ENCODE measurements around the gene CFAP97D2. TPM values are rescaled to one million over a fixed set of nuclear protein-coding genes. Genes with fewer than 3 reads are reported as not detected.
A peak's percentile ranks its signal among the peaks of the same experiment; 100 is the strongest.

CFAP97D2 gene
- total RNA-seq, 1 donor from 2014 or later = not detected

- H3K36me3 Mint-ChIP-seq (ENCODE audit: low read depth) = no peaks in the 10 kb centered on the region
- H3K4me3 Mint-ChIP-seq = no peak overlapping the region
- no peak overlapping the region for H3K27ac Mint-ChIP-seq
- H3K27me3 Mint-ChIP-seq = peaks cover 14% of the 10 kb centered on the region
- DNase-seq (no peak), ATAC-seq (ENCODE audit: low read depth) (no peak)
- TF ChIP-seq CTCF (IDR thresholded peaks at IDR 0.05) = no peak
- ChIA-PET POLR2A (no interaction called here), CTCF (interaction anchor here (0.7 to 1.8 kb wide), 10 partner anchors 82 to 501 kb away, joined by 3 to 14 read pairs (median 3); no protein-coding TSS in a partner anchor)
- intact Hi-C loops (cut with micrococcal nuclease) = loop anchor here (1.0 to 5.0 kb wide), 7 partner anchors 83 to 364 kb away; partner anchors contain the start of gene GAS6
- no peaks in the 10 kb centered on the region for H3K9me3 Mint-ChIP-seq
- H3K4me1 Mint-ChIP-seq = peaks cover 24% of the 10 kb centered on the region
Measured at GRCh38 chr13:114226088-114226487, 47.0 kb downstream of the CFAP97D2 start.

GRCh38 chr13:114226699-114227323 is 47.8 kb downstream of the CFAP97D2 start:
- peaks cover 14% of the 10 kb centered on the region for H3K27me3 Mint-ChIP-seq
- no peak overlapping the region for H3K4me3 Mint-ChIP-seq
- no peaks in the 10 kb centered on the region for H3K36me3 Mint-ChIP-seq (ENCODE audit: low read depth)
- intact Hi-C loops (cut with micrococcal nuclease) = loop anchor here (1.0 to 5.0 kb wide), 7 partner anchors 84 to 365 kb away; partner anchors contain the start of gene GAS6
- ChIA-PET POLR2A (interaction anchor here (0.6 kb wide), 1 partner anchor 412 kb away, joined by 6 read pairs; no protein-coding TSS in a partner anchor), CTCF (interaction anchor here (0.7 to 1.8 kb wide), 11 partner anchors 10 to 502 kb away, joined by 3 to 14 read pairs (median 3); no protein-coding TSS in a partner anchor)
- DNase-seq (peak; percentile 74), ATAC-seq (ENCODE audit: low read depth) (peak; percentile 94)
- TF ChIP-seq CTCF (IDR thresholded peaks at IDR 0.05) = no peak
- H3K9me3 Mint-ChIP-seq = no peaks in the 10 kb centered on the region
- H3K4me1 Mint-ChIP-seq = peaks cover 19% of the 10 kb centered on the region
- no peak overlapping the region for H3K27ac Mint-ChIP-seq

GRCh38 chr13:114227528-114227927 is 48.5 kb downstream of the CFAP97D2 start:
- intact Hi-C loops (cut with micrococcal nuclease) = loop anchor here (5.0 kb wide), 3 partner anchors 160 to 365 kb away; partner anchors contain the start of gene GAS6
- no peaks in the 10 kb centered on the region for H3K9me3 Mint-ChIP-seq
- DNase-seq (no peak), ATAC-seq (ENCODE audit: low read depth) (no peak)
- CTCF ChIA-PET = interaction anchor here (1.1 to 1.8 kb wide), 6 partner anchors 9 to 503 kb away, joined by 3 to 14 read pairs (median 3); no protein-coding TSS in a partner anchor
- peaks cover 12% of the 10 kb centered on the region for H3K4me1 Mint-ChIP-seq
- H3K27me3 Mint-ChIP-seq = peaks cover 14% of the 10 kb centered on the region
- H3K4me3 Mint-ChIP-seq = no peak overlapping the region
- no peaks in the 10 kb centered on the region for H3K36me3 Mint-ChIP-seq (ENCODE audit: low read depth)
- no peak for TF ChIP-seq CTCF (IDR thresholded peaks at IDR 0.05)
- POLR2A ChIA-PET = no interaction called here
- H3K27ac Mint-ChIP-seq = no peak overlapping the region

- Mint-ChIP-seq H3K9me3 (no peaks in the 10 kb centered on the region), H3K4me3 (no peak overlapping the region), H3K36me3 (ENCODE audit: low read depth) (no peaks in the 10 kb centered on the region), H3K27ac (no peak overlapping the region), H3K4me1 (peaks cover 9% of the 10 kb centered on the region), H3K27me3 (peaks cover 14% of the 10 kb centered on the region)
- CTCF ChIA-PET = interaction anchor here (1.2 to 1.6 kb wide), 3 partner anchors 8 to 503 kb away, joined by 3 read pairs; no protein-coding TSS in a partner anchor
- ATAC-seq (ENCODE audit: low read depth) = no peak
- POLR2A ChIA-PET = no interaction called here
- TF ChIP-seq CTCF (IDR thresholded peaks at IDR 0.05) = no peak
- intact Hi-C loops (cut with micrococcal nuclease) = loop anchor here (5.0 kb wide), 3 partner anchors 161 to 366 kb away; partner anchors contain the start of gene GAS6
- DNase-seq = no peak
Measured at GRCh38 chr13:114228176-114228575, 49.1 kb downstream of the CFAP97D2 start.

- Mint-ChIP-seq H3K27ac (no peak overlapping the region), H3K4me3 (no peak overlapping the region), H3K9me3 (no peaks in the 10 kb centered on the region), H3K36me3 (ENCODE audit: low read depth) (no peaks in the 10 kb centered on the region), H3K27me3 (peaks cover 14% of the 10 kb centered on the region), H3K4me1 (peaks cover 12% of the 10 kb centered on the region)
- no peak for ATAC-seq (ENCODE audit: low read depth)
- DNase-seq = no peak
- POLR2A ChIA-PET = no interaction called here
- CTCF ChIA-PET = no interaction called here
- intact Hi-C loops (cut with micrococcal nuclease) = loop anchor here (5.0 kb wide), 3 partner anchors 162 to 367 kb away; partner anchors contain the start of gene GAS6
- no peak for TF ChIP-seq CTCF (IDR thresholded peaks at IDR 0.05)
Measured at GRCh38 chr13:114229506-114229905, 50.4 kb downstream of the CFAP97D2 start.

All from activated B cell treated with CpG ODN at 0.5 μM for 24 hours (primary cell).